ENCODE measurements around the gene NXPE4.

GRCh38 chr11:114524122-114524521 lies 71.5 kb downstream of the NXPE4 start:
- TF ChIP-seq POLR2A (IDR thresholded peaks at IDR 0.05) (no peak), CTCF (IDR thresholded peaks at IDR 0.05 in 4 of 5, conservative IDR thresholded peaks at IDR 0.05 in 1 of 5) (no peak)

Data from gastrocnemius medialis (tissue), 4 donors.